Endothelial cell (in vitro differentiated cells): ENCODE measurements around the gene LRRC45. TPM values are rescaled to one million over a fixed set of nuclear protein-coding genes. Genes with fewer than 3 reads are reported as not detected.

Experiments used
- DNase-seq: peaks from one replicate; pipeline ENCODE4 v3.0.0; 2021; ENCODE audit warnings: low spot score
- H3K27ac Mint-ChIP-seq: one replicate; pipeline ENCODE4 v1.8.0; 2021; ENCODE audit warnings: mixed read lengths, inconsistent platforms; ENCODE audit not compliant: unreplicated experiment
- H3K27me3 Mint-ChIP-seq: one replicate; pipeline ENCODE4 v1.8.0; 2021; ENCODE audit warnings: mild to moderate bottlenecking, moderate library complexity, mixed read lengths, inconsistent platforms; ENCODE audit not compliant: unreplicated experiment
- H3K36me3 Mint-ChIP-seq: one replicate; pipeline ENCODE4 v1.8.0; 2021; ENCODE audit warnings: mild to moderate bottlenecking, low read depth, mixed read lengths, inconsistent platforms; ENCODE audit not compliant: unreplicated experiment
- H3K4me1 Mint-ChIP-seq: one replicate; pipeline ENCODE4 v1.8.0; 2021; ENCODE audit warnings: mild to moderate bottlenecking, mixed read lengths, inconsistent platforms; ENCODE audit not compliant: unreplicated experiment
- H3K4me3 Mint-ChIP-seq: one replicate; pipeline ENCODE4 v1.8.0; 2021; ENCODE audit warnings: mild to moderate bottlenecking, mixed read lengths, inconsistent platforms; ENCODE audit not compliant: unreplicated experiment
- H3K9me3 Mint-ChIP-seq: one replicate; pipeline ENCODE4 v1.8.0; 2021; ENCODE audit warnings: mixed read lengths, inconsistent platforms; ENCODE audit not compliant: unreplicated experiment
- total RNA-seq: library from RNA; stranded (reverse); fragmentation: NEBNext Ultra II Directional; extraction: Animal tissue kit (Norgen Biotek cat#: 25700); gene quantifications from one replicate; pipeline ENCODE4 v1.2.1, GENCODE V29; 2021; ENCODE audit not compliant: unreplicated experiment
- TF ChIP-seq, protein P1 (sequence below): fragments of 200-600 bp; sonication (generic); IDR thresholded peaks from one replicate; pipeline ENCODE4 v1.5.0; 2021; ENCODE audit warnings: antibody characterized with exemption; ENCODE audit not compliant: unreplicated experiment

LRRC45 gene
- total RNA-seq, 1 donor from 2014 or later: 12.2 TPM

DNA sequence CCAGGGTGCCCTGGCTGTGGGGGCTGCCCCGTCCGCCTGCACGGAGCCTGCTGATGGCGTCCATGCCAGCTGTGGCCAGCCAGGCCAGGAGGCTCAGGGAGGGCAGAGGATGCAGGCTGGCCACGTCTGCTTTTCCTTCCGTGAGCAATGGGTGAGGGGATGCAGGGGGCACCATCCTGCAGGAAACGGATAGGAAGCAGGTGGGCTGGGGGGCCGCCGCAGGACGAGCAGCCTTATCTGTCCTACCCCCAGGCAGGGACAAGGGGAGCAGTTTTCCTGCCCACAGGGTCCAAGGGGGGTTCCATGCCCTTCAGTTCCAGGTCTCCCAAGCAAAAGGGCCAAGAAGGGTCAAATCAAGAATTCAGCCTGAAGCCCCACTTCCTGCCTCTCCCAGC is 35.7 kb downstream of the LRRC45 start:
- Mint-ChIP-seq H3K27ac (no peak overlapping the region), H3K36me3 (no peaks in the 10 kb centered on the region), H3K9me3 (no peaks in the 10 kb centered on the region), H3K4me3 (no peak overlapping the region), H3K4me1 (no peaks in the 10 kb centered on the region), H3K27me3 (peaks cover 7% of the 10 kb centered on the region)
- TF ChIP-seq, protein P1, sequence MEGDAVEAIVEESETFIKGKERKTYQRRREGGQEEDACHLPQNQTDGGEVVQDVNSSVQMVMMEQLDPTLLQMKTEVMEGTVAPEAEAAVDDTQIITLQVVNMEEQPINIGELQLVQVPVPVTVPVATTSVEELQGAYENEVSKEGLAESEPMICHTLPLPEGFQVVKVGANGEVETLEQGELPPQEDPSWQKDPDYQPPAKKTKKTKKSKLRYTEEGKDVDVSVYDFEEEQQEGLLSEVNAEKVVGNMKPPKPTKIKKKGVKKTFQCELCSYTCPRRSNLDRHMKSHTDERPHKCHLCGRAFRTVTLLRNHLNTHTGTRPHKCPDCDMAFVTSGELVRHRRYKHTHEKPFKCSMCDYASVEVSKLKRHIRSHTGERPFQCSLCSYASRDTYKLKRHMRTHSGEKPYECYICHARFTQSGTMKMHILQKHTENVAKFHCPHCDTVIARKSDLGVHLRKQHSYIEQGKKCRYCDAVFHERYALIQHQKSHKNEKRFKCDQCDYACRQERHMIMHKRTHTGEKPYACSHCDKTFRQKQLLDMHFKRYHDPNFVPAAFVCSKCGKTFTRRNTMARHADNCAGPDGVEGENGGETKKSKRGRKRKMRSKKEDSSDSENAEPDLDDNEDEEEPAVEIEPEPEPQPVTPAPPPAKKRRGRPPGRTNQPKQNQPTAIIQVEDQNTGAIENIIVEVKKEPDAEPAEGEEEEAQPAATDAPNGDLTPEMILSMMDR: no peak
- no peak for DNase-seq

DNA sequence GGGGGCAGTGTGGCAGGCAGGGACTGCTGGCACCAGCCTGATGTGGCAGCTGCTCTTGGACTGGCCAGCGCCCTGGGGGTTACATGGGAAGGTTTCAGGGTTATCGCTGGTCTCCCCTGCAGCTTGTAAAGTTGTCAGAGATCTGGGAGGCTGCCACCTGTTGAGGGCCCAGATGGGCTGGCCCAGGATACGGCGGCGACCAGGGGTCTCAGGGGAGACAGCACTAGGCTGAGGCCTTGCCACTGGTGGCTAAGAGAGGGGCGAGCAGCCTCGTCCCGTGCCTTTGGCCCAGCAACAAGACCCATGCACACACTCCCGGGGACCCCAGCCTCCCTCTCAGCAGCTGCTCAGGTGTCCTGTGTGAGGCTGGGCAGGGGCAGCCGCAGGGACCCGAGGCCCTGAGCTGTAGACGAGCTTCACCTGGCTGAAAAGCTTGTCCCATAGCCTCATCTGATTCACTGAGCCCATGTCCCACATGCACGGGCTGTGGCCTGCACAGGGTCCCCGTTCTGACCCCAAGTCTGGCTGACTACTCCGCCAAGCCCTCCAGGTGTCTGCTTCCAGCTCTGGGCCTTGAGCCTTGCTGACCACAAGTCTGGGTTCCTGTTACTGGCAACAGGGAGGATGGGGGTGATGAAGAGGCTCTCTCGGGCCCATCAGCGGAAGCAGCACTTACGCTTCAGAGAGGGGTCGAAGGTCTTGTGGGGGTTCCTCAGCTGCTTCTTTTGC is 36.3 kb downstream of the LRRC45 start:
- no peak overlapping the region for H3K27ac Mint-ChIP-seq
- no peaks in the 10 kb centered on the region for H3K36me3 Mint-ChIP-seq
- DNase-seq: no peak
- no peaks in the 10 kb centered on the region for H3K9me3 Mint-ChIP-seq
- H3K4me1 Mint-ChIP-seq: no peaks in the 10 kb centered on the region
- H3K4me3 Mint-ChIP-seq: no peak overlapping the region
- TF ChIP-seq, protein P1: no peak
- peaks cover 6% of the 10 kb centered on the region for H3K27me3 Mint-ChIP-seq

DNA sequence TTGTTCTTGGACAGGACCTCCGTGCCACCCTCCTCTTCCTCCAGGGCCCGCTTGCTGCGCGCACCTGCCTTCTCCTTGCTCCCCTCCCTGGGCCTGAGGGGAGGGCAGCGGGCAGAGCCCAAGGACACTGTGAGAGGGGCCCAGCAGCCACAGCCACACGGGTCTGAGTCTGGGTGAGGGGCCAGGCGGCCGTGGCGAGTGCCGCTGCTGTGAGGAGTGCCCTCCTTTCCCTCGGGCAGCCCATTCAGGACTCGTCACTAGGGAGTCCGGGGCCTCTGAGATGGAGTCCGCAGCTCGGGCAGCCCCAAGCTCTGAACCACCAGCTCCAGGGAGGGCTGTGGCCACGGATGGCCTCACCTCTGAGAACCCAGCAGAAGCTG is 36.9 kb downstream of the LRRC45 start:
- no peaks in the 10 kb centered on the region for H3K9me3 Mint-ChIP-seq
- H3K4me3 Mint-ChIP-seq: no peak overlapping the region
- TF ChIP-seq, protein P1: no peak

DNA sequence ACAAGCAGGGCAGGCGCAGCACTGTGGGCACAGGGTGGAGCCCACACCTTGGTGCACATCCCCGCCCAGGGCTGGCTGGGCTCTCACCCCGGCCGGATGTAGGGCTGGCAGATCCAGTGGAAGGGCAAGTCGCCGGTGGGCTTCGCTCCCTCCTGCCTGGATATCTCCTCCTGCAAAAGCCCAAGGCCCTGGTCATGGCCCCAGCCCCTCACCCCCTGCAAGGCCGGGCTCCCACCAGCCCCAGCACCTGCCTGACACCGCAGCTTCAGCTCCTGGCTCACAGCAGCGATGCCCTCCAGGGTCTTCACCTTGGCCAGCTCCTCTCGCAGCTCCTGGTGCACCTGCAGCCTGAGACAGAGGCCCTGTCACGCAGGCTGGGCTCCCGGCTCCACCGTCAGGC is 37.5 kb downstream of the LRRC45 start:
- TF ChIP-seq, protein P1: no peak

More for the DNA sequence above, 36.9 kb downstream of the LRRC45 start:
- no peak for DNase-seq
- Mint-ChIP-seq H3K36me3 (no peaks in the 10 kb centered on the region), H3K27ac (no peak overlapping the region), H3K4me1 (no peaks in the 10 kb centered on the region), H3K27me3 (peaks cover 6% of the 10 kb centered on the region)

DNA sequence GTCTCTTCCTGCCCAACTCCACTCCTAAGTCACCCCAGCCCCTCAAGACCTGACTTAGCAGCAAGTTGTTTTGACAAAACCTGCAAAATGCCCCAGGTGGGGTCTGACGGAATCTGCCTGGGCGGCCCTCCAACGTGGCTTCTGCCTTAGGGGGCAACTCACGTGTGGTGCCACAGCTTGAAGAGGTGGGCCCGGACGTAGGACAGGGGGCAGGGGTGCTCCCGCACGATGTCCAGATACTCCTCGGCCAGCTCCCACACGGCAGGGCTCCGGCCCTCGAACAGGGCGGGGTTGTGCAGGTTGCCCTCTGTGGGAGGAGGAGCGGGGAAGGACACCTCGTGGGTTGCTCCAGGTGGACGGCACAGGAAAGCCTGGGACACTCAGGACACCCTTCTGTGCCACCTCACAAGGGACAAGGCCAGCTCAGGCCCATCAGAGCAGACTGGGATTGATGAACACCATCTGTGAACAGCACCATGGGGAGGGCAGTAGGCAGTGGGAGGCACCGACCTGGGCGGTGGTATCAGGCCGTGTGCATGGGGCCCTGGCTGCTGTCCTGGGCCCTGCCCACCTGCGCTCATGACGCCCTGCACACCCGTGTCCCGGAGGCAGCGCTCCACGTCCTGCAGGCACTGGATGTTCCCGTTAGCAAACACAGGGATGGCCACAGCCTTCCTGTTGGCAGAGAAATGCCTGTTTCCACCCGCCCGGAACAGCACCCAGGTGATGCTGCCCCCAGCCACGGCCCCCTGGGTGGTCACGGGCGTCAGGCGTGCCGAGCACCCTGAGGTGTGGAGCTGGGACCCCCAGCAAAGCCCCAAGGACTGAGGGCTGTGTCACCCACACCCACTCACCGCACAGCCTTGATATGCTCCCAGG is 38.2 kb downstream of the LRRC45 start:
- no peak overlapping the region for H3K27ac Mint-ChIP-seq
- H3K4me1 Mint-ChIP-seq: peaks cover 2% of the 10 kb centered on the region
- H3K36me3 Mint-ChIP-seq: no peaks in the 10 kb centered on the region
- peaks cover 4% of the 10 kb centered on the region for H3K27me3 Mint-ChIP-seq
- H3K4me3 Mint-ChIP-seq: no peak overlapping the region
- TF ChIP-seq, protein P1: no peak
- no peaks in the 10 kb centered on the region for H3K9me3 Mint-ChIP-seq
- no peak for DNase-seq

More for the DNA sequence above, 37.5 kb downstream of the LRRC45 start:
- no peak for DNase-seq
- Mint-ChIP-seq H3K27ac (no peak overlapping the region), H3K36me3 (no peaks in the 10 kb centered on the region), H3K9me3 (no peaks in the 10 kb centered on the region), H3K4me3 (no peak overlapping the region), H3K4me1 (no peaks in the 10 kb centered on the region), H3K27me3 (peaks cover 6% of the 10 kb centered on the region)
